Measurements from ENCODE around the gene CDC14B. TPM values are rescaled to one million over a fixed set of nuclear protein-coding genes. Genes with fewer than 3 reads are reported as not detected.

CDC14B gene
- total RNA-seq, 4 donors from 2014 or later, result 9.7 to 40.5 (median 20.6) TPM

- no peaks in the 10 kb centered on the region for H3K27me3 ChIP-seq
- TF ChIP-seq, protein P1, sequence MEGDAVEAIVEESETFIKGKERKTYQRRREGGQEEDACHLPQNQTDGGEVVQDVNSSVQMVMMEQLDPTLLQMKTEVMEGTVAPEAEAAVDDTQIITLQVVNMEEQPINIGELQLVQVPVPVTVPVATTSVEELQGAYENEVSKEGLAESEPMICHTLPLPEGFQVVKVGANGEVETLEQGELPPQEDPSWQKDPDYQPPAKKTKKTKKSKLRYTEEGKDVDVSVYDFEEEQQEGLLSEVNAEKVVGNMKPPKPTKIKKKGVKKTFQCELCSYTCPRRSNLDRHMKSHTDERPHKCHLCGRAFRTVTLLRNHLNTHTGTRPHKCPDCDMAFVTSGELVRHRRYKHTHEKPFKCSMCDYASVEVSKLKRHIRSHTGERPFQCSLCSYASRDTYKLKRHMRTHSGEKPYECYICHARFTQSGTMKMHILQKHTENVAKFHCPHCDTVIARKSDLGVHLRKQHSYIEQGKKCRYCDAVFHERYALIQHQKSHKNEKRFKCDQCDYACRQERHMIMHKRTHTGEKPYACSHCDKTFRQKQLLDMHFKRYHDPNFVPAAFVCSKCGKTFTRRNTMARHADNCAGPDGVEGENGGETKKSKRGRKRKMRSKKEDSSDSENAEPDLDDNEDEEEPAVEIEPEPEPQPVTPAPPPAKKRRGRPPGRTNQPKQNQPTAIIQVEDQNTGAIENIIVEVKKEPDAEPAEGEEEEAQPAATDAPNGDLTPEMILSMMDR (IDR thresholded peaks at IDR 0.05), result no peak
- TF ChIP-seq POLR2A (IDR thresholded peaks at IDR 0.05), result no peak
- no peak for DNase-seq
- intact Hi-C loops (cut with DNase I; ENCODE audit: low total_unique reads), result loop anchor here (10.0 kb wide), 1 partner anchor 341 kb away; no protein-coding TSS in a partner anchor
- no peak overlapping the region for H3K4me3 ChIP-seq
- H3K9me3 ChIP-seq, result no peaks in the 10 kb centered on the region
- H3K36me3 ChIP-seq, result no peaks in the 10 kb centered on the region
- H3K4me1 ChIP-seq, result no peaks in the 10 kb centered on the region
- H3K27ac ChIP-seq, result no peak overlapping the region
Measured at GRCh38 chr9:96665789-96666188, 46.1 kb upstream of the CDC14B start.

DNA sequence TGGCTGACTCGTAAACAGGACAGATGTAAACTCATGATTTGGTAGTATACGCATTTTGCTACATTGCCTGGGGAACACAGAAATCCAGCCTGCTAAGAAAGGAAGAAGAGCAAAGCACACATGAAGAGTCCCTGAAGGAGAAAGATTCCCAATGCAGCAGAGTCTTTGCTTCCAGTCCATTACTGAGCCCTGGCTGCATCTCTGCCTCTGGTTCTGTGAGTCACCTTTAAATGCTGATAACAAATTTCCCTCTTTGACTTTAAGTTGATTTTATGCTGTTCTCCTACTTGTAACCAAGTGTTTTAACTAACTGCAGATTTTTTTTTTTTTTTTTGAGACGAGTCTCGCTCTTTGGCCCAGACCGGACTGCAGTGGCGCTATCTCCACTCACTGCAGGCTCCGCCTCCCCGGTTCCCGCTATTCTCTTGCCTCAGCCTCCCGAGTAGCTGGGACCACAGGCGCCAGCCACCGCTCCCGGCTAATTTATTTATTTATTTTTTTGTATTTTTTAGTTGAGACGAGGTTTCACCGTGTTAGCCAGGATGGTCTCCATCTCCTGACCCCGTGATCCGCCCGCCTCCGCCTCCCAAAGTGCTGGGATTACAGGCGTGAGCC lies 44.0 kb upstream of the CDC14B start:
- Histone ChIP-seq H3K9me3 (no peaks in the 10 kb centered on the region), H3K4me1 (no peaks in the 10 kb centered on the region), H3K27me3 (no peaks in the 10 kb centered on the region), H3K4me3 (no peak overlapping the region), H3K27ac (no peak overlapping the region), H3K36me3 (no peaks in the 10 kb centered on the region)
- no peak for DNase-seq
- TF ChIP-seq POLR2A (IDR thresholded peaks at IDR 0.05), result no peak
- TF ChIP-seq, protein P1 (IDR thresholded peaks at IDR 0.05), result no peak
- intact Hi-C loops (cut with DNase I; ENCODE audit: low total_unique reads), result loop anchor here (10.0 kb wide), 1 partner anchor 339 kb away; no protein-coding TSS in a partner anchor

- H3K27ac ChIP-seq, result no peak overlapping the region
- H3K4me1 ChIP-seq, result no peaks in the 10 kb centered on the region
- DNase-seq, result no peak
- H3K4me3 ChIP-seq, result no peak overlapping the region
- intact Hi-C loops (cut with DNase I; ENCODE audit: low total_unique reads), result loop anchor here (10.0 kb wide), 1 partner anchor 337 kb away; no protein-coding TSS in a partner anchor
- H3K9me3 ChIP-seq, result no peaks in the 10 kb centered on the region
- H3K27me3 ChIP-seq, result no peaks in the 10 kb centered on the region
- H3K36me3 ChIP-seq, result no peaks in the 10 kb centered on the region
- TF ChIP-seq, protein P1 (IDR thresholded peaks at IDR 0.05), result no peak
- no peak for TF ChIP-seq POLR2A (IDR thresholded peaks at IDR 0.05)
Measured at GRCh38 chr9:96661711-96662110, 42.1 kb upstream of the CDC14B start.

- H3K4me3 ChIP-seq, result no peak overlapping the region
- intact Hi-C loops (cut with DNase I; ENCODE audit: low total_unique reads), result loop anchor here (10.0 kb wide), 1 partner anchor 336 kb away; no protein-coding TSS in a partner anchor
- no peak overlapping the region for H3K27ac ChIP-seq
- no peak for DNase-seq
- TF ChIP-seq, protein P1 (IDR thresholded peaks at IDR 0.05), result no peak
- TF ChIP-seq POLR2A (IDR thresholded peaks at IDR 0.05), result no peak
- H3K4me1 ChIP-seq, result no peaks in the 10 kb centered on the region
- no peaks in the 10 kb centered on the region for H3K36me3 ChIP-seq
- H3K27me3 ChIP-seq, result no peaks in the 10 kb centered on the region
- H3K9me3 ChIP-seq, result no peaks in the 10 kb centered on the region
Measured at GRCh38 chr9:96660692-96661248, 41.1 kb upstream of the CDC14B start.

- Histone ChIP-seq H3K36me3 (no peaks in the 10 kb centered on the region), H3K4me1 (no peaks in the 10 kb centered on the region), H3K27me3 (no peaks in the 10 kb centered on the region), H3K9me3 (no peaks in the 10 kb centered on the region), H3K27ac (peak within 1 kb of the TSS; percentile 96 to 97), H3K4me3 (peak within 1 kb of the TSS; percentile 62 to 73)
- TF ChIP-seq, protein P1 (IDR thresholded peaks at IDR 0.05), result no peak
- peak in 1 of 2 donors; percentile 42 for TF ChIP-seq POLR2A (IDR thresholded peaks at IDR 0.05)
- intact Hi-C loops (cut with DNase I; ENCODE audit: low total_unique reads), result no loop called here
- DNase-seq, result peak; percentile 85 to 87
Measured at GRCh38 chr9:96655198-96655851, 35.7 kb upstream of the CDC14B start, which contains the start of gene PRXL2C. Gene PRXL2C (minus strand): TSS chr9:96655317. CDS start chr9:96655281, 36 bp downstream.
